Stimulated activated CD8-positive, alpha-beta memory T cell treated with anti-CD3 and anti-CD28 coated beads, Interleukin-4, amount 100 ng/mL, for 1 hour (primary cell): ENCODE measurements around the gene METRN.
A peak's percentile ranks its signal among the peaks of the same experiment; 100 is the strongest.
"Not testable (repeated sequence)": the region's sequence is repeated elsewhere in the genome, so short reads cannot be mapped to it uniquely, and the experiment has no call there.

ENCODE experiments used
- DNase-seq, 2 donors: peaks; one replicate each; pipeline ENCODE4 v3.0.0-alpha.2; 2020; ENCODE audit warnings: low read depth in 2 of 2, low spot score in 1 of 2

METRN gene

GRCh38 chr16:708959-709358 lies 6.0 kb upstream of the METRN start:
- no peak for DNase-seq

GRCh38 chr16:709566-710499 lies 5.1 kb upstream of the METRN start:
- DNase-seq = no peak

GRCh38 chr16:710500-711075 lies 4.3 kb upstream of the METRN start:
- DNase-seq = no peak

- DNase-seq = no peak
Measured at GRCh38 chr16:711084-711483, 3.8 kb upstream of the METRN start.

GRCh38 chr16:711548-712320 lies 3.2 kb upstream of the METRN start:
- DNase-seq = peak; percentile 58 to 63

GRCh38 chr16:712740-713250 lies 2.1 kb upstream of the METRN start:
- DNase-seq = not testable (repeated sequence)

- no peak for DNase-seq
Measured at GRCh38 chr16:714079-714478, 839 bp upstream of the METRN start.

GRCh38 chr16:715477-716199 lies 720 bp downstream of the METRN start:
- DNase-seq = no peak

- no peak for DNase-seq
Measured at GRCh38 chr16:716200-716568, 1.3 kb downstream of the METRN start.

GRCh38 chr16:716768-717325 lies 1.9 kb downstream of the METRN start:
- DNase-seq = no peak

- no peak for DNase-seq
Measured at GRCh38 chr16:717450-718245, 2.7 kb downstream of the METRN start.

- no peak for DNase-seq
Measured at GRCh38 chr16:718389-718788, 3.5 kb downstream of the METRN start.

GRCh38 chr16:718922-719321 lies 4.0 kb downstream of the METRN start:
- DNase-seq = no peak

GRCh38 chr16:719815-720446 lies 5.0 kb downstream of the METRN start:
- DNase-seq = no peak

GRCh38 chr16:720447-720989 lies 5.6 kb downstream of the METRN start:
- DNase-seq = no peak

- DNase-seq = peak in 1 of 2 donors; percentile 42
Measured at GRCh38 chr16:720990-721764, 6.3 kb downstream of the METRN start, which contains the start of gene ANTKMT. Gene ANTKMT (plus strand): TSS chr16:721146. CDS start chr16:721275, 129 bp downstream.

GRCh38 chr16:721765-722540 lies 7.0 kb downstream of the METRN start:
- no peak for DNase-seq
